ENCODE measurements around the gene OR10S1.
"Not testable (repeated sequence)": the region's sequence is repeated elsewhere in the genome, so short reads cannot be mapped to it uniquely, and the experiment has no call there.

The OR10S1 gene, protein sequence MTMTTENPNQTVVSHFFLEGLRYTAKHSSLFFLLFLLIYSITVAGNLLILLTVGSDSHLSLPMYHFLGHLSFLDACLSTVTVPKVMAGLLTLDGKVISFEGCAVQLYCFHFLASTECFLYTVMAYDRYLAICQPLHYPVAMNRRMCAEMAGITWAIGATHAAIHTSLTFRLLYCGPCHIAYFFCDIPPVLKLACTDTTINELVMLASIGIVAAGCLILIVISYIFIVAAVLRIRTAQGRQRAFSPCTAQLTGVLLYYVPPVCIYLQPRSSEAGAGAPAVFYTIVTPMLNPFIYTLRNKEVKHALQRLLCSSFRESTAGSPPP

GRCh38 chr11:123977731-123978347 is at the start of gene OR10S1:
Gene OR10S1, minus strand, starts transcription at chr11:123977781. Its CDS starts 117 bp downstream, at chr11:123977664.
- DNase-seq = no peak

GRCh38 chr11:124026498-124026897 is 48.9 kb upstream of the OR10S1 start, which contains the start of gene OR10G8:
Gene OR10G8, plus strand, starts transcription at chr11:124026798. Its CDS starts 2,825 bp downstream, at chr11:124029623.
- DNase-seq = no peak

DNA sequence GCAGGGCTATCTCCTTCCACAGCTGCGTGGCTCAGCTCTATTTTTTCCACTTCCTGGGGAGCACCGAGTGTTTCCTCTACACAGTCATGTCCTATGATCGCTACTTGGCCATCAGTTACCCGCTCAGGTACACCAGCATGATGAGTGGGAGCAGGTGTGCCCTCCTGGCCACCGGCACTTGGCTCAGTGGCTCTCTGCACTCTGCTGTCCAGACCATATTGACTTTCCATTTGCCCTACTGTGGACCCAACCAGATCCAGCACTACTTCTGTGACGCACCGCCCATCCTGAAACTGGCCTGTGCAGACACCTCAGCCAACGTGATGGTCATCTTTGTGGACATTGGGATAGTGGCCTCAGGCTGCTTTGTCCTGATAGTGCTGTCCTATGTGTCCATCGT is 38.3 kb upstream of the OR10S1 start:
- DNase-seq = not testable (repeated sequence)

- no peak for DNase-seq
Observed at GRCh38 chr11:124012697-124013096, 35.1 kb upstream of the OR10S1 start, which contains the start of gene OR10G4. Gene OR10G4, plus strand, starts transcription at chr11:124012997. Its CDS starts 2,578 bp downstream, at chr11:124015575.

GRCh38 chr11:123995119-123995518 is 17.5 kb upstream of the OR10S1 start, which contains the start of gene OR10G6:
Gene OR10G6, minus strand, starts transcription at chr11:123995161. Its CDS starts 0 bp downstream, at chr11:123995161.
- no peak for DNase-seq

- no peak for DNase-seq
Observed at GRCh38 chr11:123979311-123979710, 1.7 kb upstream of the OR10S1 start.

GRCh38 chr11:123976770-123977560 is 616 bp downstream of the OR10S1 start:
- DNase-seq = no peak

DNA sequence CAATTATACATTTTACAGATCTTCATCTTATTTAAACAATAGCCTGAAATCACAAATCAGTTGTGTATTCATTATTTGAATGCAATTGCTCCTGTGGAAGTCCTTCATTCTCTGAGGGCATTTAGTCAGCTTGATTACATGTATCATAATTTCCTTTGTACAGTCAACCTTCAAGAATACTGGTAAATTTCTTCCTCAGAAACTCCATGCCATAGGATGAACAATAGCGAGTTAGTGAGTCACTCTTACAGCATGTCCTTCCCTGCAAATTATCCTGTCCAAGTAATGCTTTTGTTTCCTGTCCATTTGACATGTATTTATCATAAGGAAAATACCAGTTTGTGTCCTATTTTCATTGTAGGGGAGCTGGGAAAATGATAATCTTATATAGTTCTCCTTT is 3.8 kb downstream of the OR10S1 start:
- no peak for DNase-seq

- DNase-seq = no peak
Observed at GRCh38 chr11:123956752-123957151, 20.8 kb downstream of the OR10S1 start.

DNA sequence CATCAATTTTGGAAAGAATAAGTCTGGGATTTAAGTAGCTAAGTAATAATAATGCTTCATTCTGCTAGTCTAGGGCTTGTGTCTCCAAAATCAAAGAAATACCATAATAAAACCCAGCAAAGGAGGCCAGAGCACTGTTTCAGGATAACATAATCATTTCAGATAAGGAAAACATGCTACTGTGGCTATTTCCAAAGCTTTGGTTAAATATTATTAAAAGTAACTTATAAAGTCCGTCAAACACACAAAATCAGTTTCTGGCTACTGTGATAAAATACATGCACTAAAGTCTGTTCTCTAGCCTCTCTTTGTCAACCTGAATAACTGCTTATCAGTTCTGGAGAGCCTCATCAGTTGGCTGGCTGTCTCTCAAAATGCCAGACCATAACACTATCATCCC is 32.4 kb downstream of the OR10S1 start:
- no peak for DNase-seq

DNA sequence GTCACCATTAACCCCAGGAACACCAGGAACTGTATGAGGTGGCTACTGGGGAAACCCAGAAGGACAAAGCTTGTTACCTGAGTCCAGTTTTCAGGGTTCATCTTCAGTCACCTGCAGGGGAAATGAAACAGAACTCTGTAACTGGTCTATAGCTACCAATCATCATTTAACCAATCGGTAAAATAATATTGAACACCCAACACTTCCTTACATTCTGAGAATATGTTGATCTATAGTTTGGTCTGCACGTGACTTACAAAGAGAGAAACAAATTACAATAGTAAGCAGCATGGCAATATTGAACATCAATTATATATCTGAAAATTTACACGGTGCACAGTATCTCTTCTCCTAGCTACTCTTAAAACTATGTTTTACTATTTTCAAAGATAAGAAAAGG is 33.8 kb downstream of the OR10S1 start, which contains the start of gene OR6T1:
Gene OR6T1, minus strand, starts transcription at position 101 of the 400 bp plus-strand sequence. Its CDS starts 0 bp downstream, at position 101.
- no peak for DNase-seq

DNA sequence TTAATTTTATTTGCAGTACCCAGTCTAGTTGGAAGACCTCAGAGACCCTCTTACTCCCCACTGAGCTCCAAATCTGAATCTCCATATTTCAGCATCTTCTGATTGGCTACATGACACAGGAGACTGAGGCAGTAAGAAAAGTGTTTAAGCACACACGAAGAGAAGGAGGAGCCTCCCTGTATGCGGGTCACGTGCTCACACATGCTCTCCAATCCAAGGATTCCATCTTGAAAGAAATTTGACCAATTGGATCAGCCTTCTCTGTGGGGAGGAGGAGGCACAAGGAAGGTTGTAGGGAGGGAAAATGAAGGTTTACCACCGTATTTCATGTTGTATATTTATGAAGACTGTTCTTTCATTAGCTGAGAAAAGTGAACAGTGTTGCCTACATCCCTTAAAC is 35.2 kb downstream of the OR10S1 start:
- no peak for DNase-seq

DNA sequence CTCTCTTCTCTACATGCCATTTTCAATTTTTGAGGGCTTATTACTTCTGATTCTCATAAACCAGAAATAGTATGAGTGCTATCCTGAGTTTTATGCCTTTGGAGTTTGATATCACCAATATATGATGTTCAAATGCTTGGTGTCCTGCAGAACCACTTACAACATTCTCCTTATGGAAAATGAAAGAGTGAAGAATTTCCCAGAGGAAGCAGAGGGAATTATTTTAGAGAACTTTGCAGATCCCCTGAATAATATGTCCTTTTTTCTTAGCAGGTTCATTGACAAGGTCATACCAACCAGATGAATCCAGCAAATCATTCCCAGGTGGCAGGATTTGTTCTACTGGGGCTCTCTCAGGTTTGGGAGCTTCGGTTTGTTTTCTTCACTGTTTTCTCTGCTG is 38.3 kb downstream of the OR10S1 start, which contains the start of gene OR4D5:
Gene OR4D5, plus strand, starts transcription at position 301 of the 400 bp plus-strand sequence. Its CDS starts 0 bp downstream, at position 301.
- no peak for DNase-seq
